IgD-negative memory B cell (primary cell): ENCODE measurements around the gene LRCH4. TPM values are rescaled to one million over a fixed set of nuclear protein-coding genes. Genes with fewer than 3 reads are reported as not detected.
"Not testable (repeated sequence)": the region's sequence is repeated elsewhere in the genome, so short reads cannot be mapped to it uniquely, and the experiment has no call there.

Experiments used
- H3K27ac Mint-ChIP-seq, 3 donors: one replicate each; pipeline ENCODE4 v1.8.0; 2020 to 2022; ENCODE audit warnings: mild to moderate bottlenecking in 3 of 3, mixed read lengths in 3 of 3, moderate library complexity in 1 of 3
- H3K27me3 Mint-ChIP-seq: one replicate; pipeline ENCODE4 v1.8.0; 2021; ENCODE audit warnings: mixed read lengths
- H3K36me3 Mint-ChIP-seq: one replicate; pipeline ENCODE4 v1.8.0; 2020; ENCODE audit warnings: mild to moderate bottlenecking, mixed read lengths
- H3K4me1 Mint-ChIP-seq, 3 donors: one replicate each; pipeline ENCODE4 v1.8.0; 2020 to 2022; ENCODE audit warnings: mixed read lengths in 3 of 3, mild to moderate bottlenecking in 1 of 3
- H3K4me3 Mint-ChIP-seq, 4 donors: one replicate each; pipeline ENCODE4 v1.8.0; 2020 to 2022; ENCODE audit warnings: mild to moderate bottlenecking in 4 of 4, mixed read lengths in 4 of 4, moderate library complexity in 3 of 4
- H3K9me3 Mint-ChIP-seq, 3 donors: one replicate each; pipeline ENCODE4 v1.8.0; 2020 to 2021; ENCODE audit warnings: mixed read lengths in 3 of 3, mild to moderate bottlenecking in 1 of 3
- polyA plus RNA-seq: library from polyadenylated mRNA; unstranded; fragments of 300-500 nt; fragmentation: Illumina TruSeq; gene quantifications from one replicate; pipeline ENCODE4 v1.2.3, GENCODE V29; 2021

The LRCH4 gene
- polyA plus RNA-seq, 1 donor from 2014 or later, result 160 TPM

DNA sequence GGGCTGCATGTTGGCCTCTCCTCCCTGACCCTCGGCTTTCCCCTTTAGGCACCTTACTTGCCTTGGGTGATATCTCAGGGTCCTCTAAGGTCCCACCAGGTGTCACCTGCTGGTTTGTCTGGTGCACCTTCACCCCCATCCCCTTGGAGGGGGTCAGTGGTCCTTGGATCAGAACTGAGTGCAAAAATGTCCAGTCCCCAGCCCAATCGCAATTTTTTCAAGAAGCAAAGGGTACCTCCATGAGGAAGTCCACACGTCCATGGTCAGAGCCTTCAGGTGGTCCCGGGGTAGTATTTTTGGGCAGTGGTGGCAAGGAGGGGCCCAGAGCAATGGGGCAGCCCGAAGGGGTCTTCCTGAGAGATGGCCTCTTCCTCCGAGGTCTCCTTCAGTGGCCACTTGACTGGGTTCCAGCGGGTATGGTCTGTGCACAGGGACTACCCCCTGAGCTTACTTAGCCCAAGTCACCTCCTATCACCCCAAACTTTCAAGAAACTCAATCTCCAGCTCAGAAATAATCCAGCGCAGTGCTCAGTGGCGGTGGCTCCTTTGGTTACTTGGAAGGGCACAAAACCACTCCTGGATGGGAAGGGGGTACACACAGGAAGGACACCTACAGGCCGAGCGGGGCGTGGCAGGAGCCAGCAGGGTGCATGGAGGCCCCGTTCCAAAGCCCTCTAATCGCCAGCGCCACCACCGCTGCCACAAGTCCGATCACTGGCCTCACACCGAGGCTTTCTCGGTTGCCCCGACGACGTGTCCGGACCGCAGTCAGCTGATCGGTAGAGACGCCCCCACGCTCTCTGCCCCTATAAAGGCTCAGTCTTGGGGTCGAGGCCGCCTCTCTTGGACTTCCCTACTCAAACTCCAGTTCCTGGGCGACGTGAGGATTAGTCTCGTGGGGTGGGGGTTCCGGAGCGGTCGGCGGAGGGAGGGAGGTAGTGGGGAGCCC, 16.8 kb downstream of the LRCH4 start:
- peak overlapping the region; percentile 47 to 78 (median 66) for H3K27ac Mint-ChIP-seq
- H3K4me1 Mint-ChIP-seq, result peaks cover 10 to 30% (median 25%) of the 10 kb centered on the region in 3 donors
- peak overlapping the region in 3 of 4 donors; percentile 38 to 82 (median 71) for H3K4me3 Mint-ChIP-seq
- no peaks in the 10 kb centered on the region for H3K36me3 Mint-ChIP-seq
- no peaks in the 10 kb centered on the region for H3K9me3 Mint-ChIP-seq
- no peaks in the 10 kb centered on the region for H3K27me3 Mint-ChIP-seq

GRCh38 chr7:100568176-100568895, 17.6 kb downstream of the LRCH4 start:
- Mint-ChIP-seq H3K27ac (peak overlapping the region in 2 of 3 donors; percentile 33 to 47), H3K36me3 (no peaks in the 10 kb centered on the region), H3K4me1 (peaks cover 15 to 30% (median 29%) of the 10 kb centered on the region in 3 donors), H3K4me3 (peak overlapping the region in 3 of 4 donors; percentile 19 to 83 (median 67)), H3K27me3 (no peaks in the 10 kb centered on the region), H3K9me3 (no peaks in the 10 kb centered on the region)

DNA sequence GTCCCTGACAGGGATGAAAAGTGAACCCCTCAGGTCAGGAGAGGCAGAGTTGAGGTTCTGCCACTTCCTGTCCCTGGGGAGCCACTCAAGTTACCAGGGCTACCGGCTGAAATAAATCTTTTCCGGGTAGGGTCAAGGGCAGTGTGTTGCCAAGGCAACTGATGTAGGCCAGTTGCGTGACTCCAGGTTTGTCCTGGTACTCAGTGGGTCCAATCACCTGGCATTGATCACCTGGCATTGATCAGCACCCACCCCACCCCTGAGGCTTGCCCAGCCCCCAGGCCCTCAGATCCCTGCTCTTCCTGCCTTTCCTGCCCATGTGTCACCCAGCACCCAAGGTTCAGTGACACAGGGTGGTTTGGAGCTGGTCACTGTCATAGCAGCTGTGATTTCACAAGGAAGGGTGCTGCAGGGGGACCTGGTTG, 18.2 kb downstream of the LRCH4 start:
- peak overlapping the region in 3 of 4 donors; percentile 19 to 83 (median 43) for H3K4me3 Mint-ChIP-seq
- no peaks in the 10 kb centered on the region for H3K9me3 Mint-ChIP-seq
- no peaks in the 10 kb centered on the region for H3K27me3 Mint-ChIP-seq
- H3K36me3 Mint-ChIP-seq, result no peaks in the 10 kb centered on the region
- peak overlapping the region in 1 of 3 donors; percentile 16 for H3K27ac Mint-ChIP-seq
- H3K4me1 Mint-ChIP-seq, result peaks cover 15 to 30% (median 29%) of the 10 kb centered on the region in 3 donors

GRCh38 chr7:100567031-100567730, 18.7 kb downstream of the LRCH4 start:
- peak overlapping the region in 3 of 4 donors; percentile 19 to 83 (median 39) for H3K4me3 Mint-ChIP-seq
- H3K36me3 Mint-ChIP-seq, result no peaks in the 10 kb centered on the region
- H3K27me3 Mint-ChIP-seq, result no peaks in the 10 kb centered on the region
- H3K4me1 Mint-ChIP-seq, result peaks cover 15 to 30% (median 29%) of the 10 kb centered on the region in 3 donors
- no peaks in the 10 kb centered on the region for H3K9me3 Mint-ChIP-seq
- peak overlapping the region in 2 of 3 donors; percentile 12 to 35 for H3K27ac Mint-ChIP-seq

DNA sequence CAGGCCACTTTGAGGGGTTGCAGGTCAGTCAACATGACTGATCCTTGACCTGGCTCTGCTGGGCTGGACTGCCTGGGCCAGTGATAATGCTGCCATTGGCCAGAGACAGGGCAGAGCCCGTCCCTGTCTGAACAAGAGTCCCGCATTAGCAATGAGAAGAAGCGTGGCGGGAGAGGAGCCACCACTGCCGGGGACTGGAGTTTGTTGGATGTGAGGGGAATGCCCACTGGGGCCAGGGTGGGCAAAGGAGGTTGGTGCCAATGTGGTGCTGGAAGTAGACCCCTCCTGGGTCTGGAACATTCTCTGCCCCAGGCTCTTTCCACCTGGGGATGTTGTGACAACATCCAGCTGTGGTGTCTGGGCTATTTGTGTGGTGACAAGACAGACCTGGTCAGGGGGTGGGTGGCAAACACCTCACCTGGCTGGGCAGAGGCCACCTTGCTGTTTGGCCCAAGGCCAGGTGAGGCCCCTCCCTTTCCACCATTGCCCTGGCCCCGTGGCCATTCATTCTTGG, 19.9 kb downstream of the LRCH4 start:
- Mint-ChIP-seq H3K4me1 (peaks cover 10 to 25% (median 22%) of the 10 kb centered on the region in 3 donors), H3K4me3 (no peak overlapping the region), H3K27ac (peak overlapping the region in 2 of 3 donors; percentile 12 to 35)

DNA sequence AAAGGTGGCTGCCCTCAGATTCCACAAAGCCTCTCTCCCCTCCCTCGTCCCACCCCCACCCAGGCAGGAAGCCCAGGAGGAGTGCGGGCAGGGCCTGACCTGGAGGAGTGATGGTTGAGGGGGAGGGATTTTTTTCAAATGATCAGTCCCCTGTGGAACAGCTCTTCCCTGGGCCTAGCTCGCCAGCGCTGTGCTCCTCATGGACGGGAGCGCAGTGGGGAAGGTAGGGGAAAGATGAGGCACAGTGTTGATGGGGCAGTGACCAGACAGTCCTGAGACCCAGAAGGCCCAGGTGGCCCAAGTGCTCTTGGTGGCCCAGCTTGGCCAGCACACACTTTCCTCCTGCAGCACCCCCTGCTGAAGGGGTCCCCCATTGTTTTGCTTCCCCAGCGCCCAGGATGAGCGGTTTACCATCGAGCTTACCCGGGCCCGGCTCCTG, 20.8 kb downstream of the LRCH4 start:
- Mint-ChIP-seq H3K9me3 (no peaks in the 10 kb centered on the region), H3K27ac (no peak overlapping the region), H3K27me3 (no peaks in the 10 kb centered on the region), H3K4me1 (peaks cover 10 to 25% (median 22%) of the 10 kb centered on the region in 3 donors), H3K4me3 (no peak overlapping the region), H3K36me3 (no peaks in the 10 kb centered on the region)

More for the DNA sequence above, 19.9 kb downstream of the LRCH4 start:
- Mint-ChIP-seq H3K36me3 (no peaks in the 10 kb centered on the region), H3K27me3 (no peaks in the 10 kb centered on the region), H3K9me3 (no peaks in the 10 kb centered on the region)

- H3K9me3 Mint-ChIP-seq, H3K36me3 Mint-ChIP-seq, H3K4me3 Mint-ChIP-seq, H3K27me3 Mint-ChIP-seq: not testable (repeated sequence)
- Mint-ChIP-seq H3K4me1 (peaks cover 15 to 24% (median 23%) of the 10 kb centered on the region in 3 donors), H3K27ac (peak overlapping the region in 2 of 3 donors; percentile 53 to 54)
Observed at GRCh38 chr7:100564405-100564804, 21.5 kb downstream of the LRCH4 start.

DNA sequence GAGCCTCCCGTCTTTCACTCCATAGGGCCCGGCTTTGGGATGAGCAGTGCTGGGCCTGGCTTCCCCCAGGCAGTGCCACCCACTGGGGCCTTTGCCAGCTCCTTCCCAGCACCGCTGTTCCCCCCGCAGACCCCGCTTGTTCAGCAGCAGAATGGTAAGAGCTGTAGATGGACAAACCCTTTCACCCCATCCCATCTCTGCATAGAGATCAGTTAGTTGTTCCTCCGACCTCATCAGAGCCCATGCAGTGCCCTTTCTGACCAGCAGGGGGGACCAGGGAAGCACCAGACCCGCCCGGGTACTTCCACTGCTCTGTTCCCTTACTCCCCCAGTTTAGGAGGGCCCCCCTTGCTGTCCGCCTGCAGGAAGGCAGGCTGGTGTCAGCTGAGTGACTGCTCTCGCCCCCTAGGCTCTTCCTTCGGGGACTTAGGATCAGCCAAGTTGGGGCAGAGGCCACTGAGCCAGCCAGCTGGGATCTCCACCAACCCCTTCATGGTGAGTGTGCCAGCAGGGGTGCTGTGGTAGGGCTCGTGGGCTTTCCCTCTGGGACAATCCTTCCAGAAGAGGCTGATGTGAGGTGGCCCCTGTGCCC, 22.0 kb downstream of the LRCH4 start:
- Mint-ChIP-seq H3K4me1 (peaks cover 16 to 23% (median 19%) of the 10 kb centered on the region in 3 donors), H3K27ac (peak overlapping the region in 2 of 3 donors; percentile 53 to 54), H3K9me3 (no peaks in the 10 kb centered on the region), H3K4me3 (peak overlapping the region in 1 of 4 donors; percentile 25), H3K36me3 (no peaks in the 10 kb centered on the region), H3K27me3 (no peaks in the 10 kb centered on the region)

GRCh38 chr7:100563100-100563564, 22.8 kb downstream of the LRCH4 start:
- Mint-ChIP-seq H3K9me3 (no peaks in the 10 kb centered on the region), H3K27me3 (no peaks in the 10 kb centered on the region), H3K27ac (no peak overlapping the region), H3K4me1 (peaks cover 15 to 19% (median 16%) of the 10 kb centered on the region in 3 donors), H3K4me3 (no peak overlapping the region), H3K36me3 (no peaks in the 10 kb centered on the region)

- H3K27ac Mint-ChIP-seq, result no peak overlapping the region
- H3K4me1 Mint-ChIP-seq, result peaks cover 8 to 16% (median 12%) of the 10 kb centered on the region in 3 donors
- no peaks in the 10 kb centered on the region for H3K9me3 Mint-ChIP-seq
- no peaks in the 10 kb centered on the region for H3K27me3 Mint-ChIP-seq
- H3K36me3 Mint-ChIP-seq, result no peaks in the 10 kb centered on the region
- H3K4me3 Mint-ChIP-seq, result no peak overlapping the region
Observed at GRCh38 chr7:100562195-100563099, 23.5 kb downstream of the LRCH4 start.

- peak overlapping the region in 1 of 3 donors; percentile 43 for H3K27ac Mint-ChIP-seq
- H3K4me3 Mint-ChIP-seq, result no peak overlapping the region
- H3K36me3 Mint-ChIP-seq, result no peaks in the 10 kb centered on the region
- no peaks in the 10 kb centered on the region for H3K27me3 Mint-ChIP-seq
- H3K4me1 Mint-ChIP-seq, result peaks cover 2 to 16% (median 12%) of the 10 kb centered on the region in 3 donors
- H3K9me3 Mint-ChIP-seq, result no peaks in the 10 kb centered on the region
Observed at GRCh38 chr7:100561491-100562194, 24.3 kb downstream of the LRCH4 start.

- Mint-ChIP-seq H3K27me3 (no peaks in the 10 kb centered on the region), H3K4me1 (peaks cover 2 to 16% (median 9%) of the 10 kb centered on the region in 3 donors), H3K27ac (peak overlapping the region in 1 of 3 donors; percentile 48), H3K9me3 (no peaks in the 10 kb centered on the region), H3K36me3 (no peaks in the 10 kb centered on the region), H3K4me3 (no peak overlapping the region)
Observed at GRCh38 chr7:100559127-100559526, 26.8 kb downstream of the LRCH4 start.
